ENCODE results near the gene HSPA12B.

Gene HSPA12B

GRCh38 chr20:3777381-3777715, 44.9 kb downstream of the HSPA12B start:
- TF ChIP-seq CTCF (IDR thresholded peaks at IDR 0.05; ENCODE audit: borderline replicate concordance, insufficient read depth, low read depth, low read length) = no peak
- no peak overlapping the region for H3K4me3 ChIP-seq (ENCODE audit: low read depth, low read length)

GRCh38 chr20:3777716-3778629, 45.5 kb downstream of the HSPA12B start:
- TF ChIP-seq CTCF (IDR thresholded peaks at IDR 0.05; ENCODE audit: borderline replicate concordance, insufficient read depth, low read depth, low read length) = no peak
- peak overlapping the region; percentile 27 for H3K4me3 ChIP-seq (ENCODE audit: low read depth, low read length)

- no peak overlapping the region for H3K4me3 ChIP-seq (ENCODE audit: low read depth, low read length)
- TF ChIP-seq CTCF (IDR thresholded peaks at IDR 0.05; ENCODE audit: borderline replicate concordance, insufficient read depth, low read depth, low read length) = no peak
These were observed 46.5 kb downstream of the HSPA12B start for GRCh38 chr20:3778976-3779375.

GRCh38 chr20:3781153-3781910, 48.8 kb downstream of the HSPA12B start, which contains the start of gene SPEF1:
SPEF1 (minus strand) TSS chr20:3781448; CDS start chr20:3781287, 161 bp downstream.
- 0 out of 2 replicates have a peak, but pooled peaks have one; percentile 4 for TF ChIP-seq CTCF (IDR thresholded peaks at IDR 0.05; ENCODE audit: borderline replicate concordance, insufficient read depth, low read depth, low read length)
- peak within 1 kb of the TSS; percentile 18 for H3K4me3 ChIP-seq (ENCODE audit: low read depth, low read length)

GRCh38 chr20:3782597-3782996, 50.1 kb downstream of the HSPA12B start:
- H3K4me3 ChIP-seq (ENCODE audit: low read depth, low read length) = no peak overlapping the region
- TF ChIP-seq CTCF (IDR thresholded peaks at IDR 0.05; ENCODE audit: borderline replicate concordance, insufficient read depth, low read depth, low read length) = no peak

GRCh38 chr20:3783068-3783489, 50.6 kb downstream of the HSPA12B start:
- H3K4me3 ChIP-seq (ENCODE audit: low read depth, low read length) = no peak overlapping the region
- no peak for TF ChIP-seq CTCF (IDR thresholded peaks at IDR 0.05; ENCODE audit: borderline replicate concordance, insufficient read depth, low read depth, low read length)

Data from GM12875 (cell line).